Psoas muscle (tissue), 8 donors: Measurements from ENCODE around the gene TET2. TPM values are rescaled to one million over a fixed set of nuclear protein-coding genes. Genes with fewer than 3 reads are reported as not detected.

ENCODE experiments used
- ATAC-seq, 4 donors: fragments of 200-7000 bp; cut with Tn5 transposase; one replicate each; pipeline ENCODE4 v1.9.1; 2020; ENCODE audit warnings: moderate library complexity in 3 of 4, mild to moderate bottlenecking in 2 of 4
- DNase-seq, 2 donors: peaks; one replicate each; pipeline ENCODE4 v3.0.0-alpha.2; 2020
- H3K27ac ChIP-seq: fragments of 200-600 bp; one replicate; pipeline ENCODE4 v1.8.0; 2022
- H3K27me3 ChIP-seq, 3 donors: fragments of 200-600 bp in 1 of 3; one replicate each; pipeline versions ENCODE4 v1.6.1 to v1.8.0; 2013 to 2022; ENCODE audit warnings: low read length in 2 of 3, mild to moderate bottlenecking in 2 of 3, moderate library complexity in 1 of 3; ENCODE audit not compliant: insufficient read depth in 3 of 3
- H3K36me3 ChIP-seq, 2 donors: fragments of 200-600 bp in 1 of 2; one replicate each; pipeline versions ENCODE4 v1.6.1 to v1.8.0; 2013 to 2022; ENCODE audit warnings: low read depth in 1 of 2, mild to moderate bottlenecking in 1 of 2, moderate library complexity in 1 of 2; ENCODE audit not compliant: insufficient read depth in 1 of 2
- H3K4me1 ChIP-seq: fragments of 200-600 bp; one replicate; pipeline ENCODE4 v1.8.0; 2022
- H3K4me3 ChIP-seq: fragments of 200-600 bp; one replicate; pipeline ENCODE4 v1.8.0; 2022; ENCODE audit warnings: mild to moderate bottlenecking
- H3K9me3 ChIP-seq: fragments of 200-600 bp; one replicate; pipeline ENCODE4 v1.8.0; 2022
- CTCF ChIP-seq: fragments of 200-600 bp; IDR thresholded peaks from one replicate; pipeline ENCODE4 v1.8.0; 2022; ENCODE audit warnings: antibody characterized with exemption
- WGBS, 3 donors: extraction: QIAGEN DNeasy Blood & Tissue Kit; methylation state at CpG; one replicate each; pipeline versions ENCODE4 v1.1.6 to v1.1.7; 2013; 5-methylcytosine and 5-hydroxymethylcytosine counted together
- intact Hi-C, 2 donors: fragments of 100-400 bp; cut with DNase I; formaldehyde crosslinking; loops; one replicate each; pipeline versions ENCODE4 v1.11.0 to v1.14.2; 2022
- long read RNA-seq, 2 donors: library from polyadenylated mRNA; unstranded; transcript quantifications; one replicate each; pipeline ENCODE4 v2.0.0, GENCODE V29; 2021
- polyA plus RNA-seq, 3 donors: library from polyadenylated mRNA; stranded (reverse); fragments of 200-250 nt; gene quantifications; one replicate each; pipeline ENCODE4 v1.2.3, GENCODE V29; 2013
- total RNA-seq, 4 donors: library from RNA; stranded (reverse); fragmentation: NEBNext Ultra II Directional in 2 of 4; extraction: Animal tissue kit (Norgen Biotek cat#: 25700) in 2 of 4; gene quantifications; one replicate each; pipeline versions ENCODE4 v1.2.1 to v1.2.4, GENCODE V29; 2021 to 2023
- donor health status: healthy with polysubstance abuse.
- donor health status: DM: no; HTN: no; CAD: no; lungs with moderate emphysema.
- donor health status: Bipolar disorder and iron deficiency.
- donor health status: healthy.
- donor health status: DM: yes; HTN: yes; CAD: no.
- donor health status: DM: no; HTN: no; CAD: no.
- donor health status: DM: no; HTN: no; CAD: no.
- donor health status: DM: yes; HTN: yes; CAD: no.

Gene TET2
- 10 to 100 TPM; 12.4 to 24.0 (median 15.4) TPM for total RNA-seq
- 1 to 10 TPM; 1.4 to 2.9 (median 1.7) TPM for polyA plus RNA-seq
- long read RNA-seq, donor 1, partial matches to known transcripts: 1 of 3 reads
- long read RNA-seq, donor 1, other reads (novel, unspliced or antisense): 2 of 3 reads
- long read RNA-seq, donor 2, partial matches to known transcripts: 1 of 4 reads
- long read RNA-seq, donor 2, other reads (novel, unspliced or antisense): 3 of 4 reads

GRCh38 chr4:105146276-105147015, at the start of gene TET2:
TET2 (plus strand) TSS chr4:105146876; CDS start chr4:105233943, 87,067 bp downstream.
- H3K36me3 ChIP-seq: no peaks in the 10 kb centered on the region
- no peaks in the 10 kb centered on the region for H3K27me3 ChIP-seq
- intact Hi-C loops: loop anchor here (2.0 to 5.0 kb wide), 2 partner anchors 46 to 326 kb away; no protein-coding TSS in a partner anchor
- WGBS, 3 donors: 0% methylated on average over 47 to 77 of the region's 77 CpGs
- no peak for TF ChIP-seq CTCF
- peaks cover 24% of the 10 kb centered on the region for H3K4me1 ChIP-seq
- peak within 1 kb of the TSS; percentile 84 for H3K27ac ChIP-seq
- no peaks in the 10 kb centered on the region for H3K9me3 ChIP-seq
- H3K4me3 ChIP-seq: peak within 1 kb of the TSS; percentile 86
- DNase-seq (peak; percentile 79 to 85), ATAC-seq (peak; percentile 77 to 88 (median 82))

- Histone ChIP-seq H3K4me1 (no peaks in the 10 kb centered on the region), H3K27ac (no peak overlapping the region), H3K4me3 (no peak overlapping the region), H3K27me3 (no peaks in the 10 kb centered on the region), H3K36me3 (no peaks in the 10 kb centered on the region), H3K9me3 (no peaks in the 10 kb centered on the region)
- ATAC-seq: no peak
- no peak for DNase-seq
- no peak for TF ChIP-seq CTCF
- intact Hi-C loops: no loop called here
Observed at GRCh38 chr4:105102016-105102415, 44.7 kb upstream of the TET2 start.

DNA sequence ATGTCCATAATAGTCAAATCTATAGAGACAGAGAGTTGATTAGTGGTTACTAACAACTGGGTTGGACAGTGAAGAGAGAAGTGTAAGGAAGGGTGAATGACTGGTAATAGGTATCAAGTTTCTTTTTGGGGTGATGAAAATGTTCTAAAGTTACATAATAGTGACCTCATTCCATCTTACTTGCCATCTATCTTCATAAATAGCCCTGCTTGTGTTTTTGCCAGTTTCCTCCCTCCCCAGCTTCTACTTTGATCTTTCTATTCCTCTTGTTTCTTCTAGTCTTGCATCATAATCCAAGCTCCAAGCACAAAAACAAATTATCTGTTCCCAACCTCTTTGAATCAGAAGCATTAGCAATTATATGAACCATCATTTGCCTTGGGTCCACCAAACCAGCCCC, 40.2 kb upstream of the TET2 start:
- Histone ChIP-seq H3K27ac (no peak overlapping the region), H3K36me3 (no peaks in the 10 kb centered on the region), H3K4me1 (no peaks in the 10 kb centered on the region), H3K27me3 (no peaks in the 10 kb centered on the region), H3K9me3 (no peaks in the 10 kb centered on the region), H3K4me3 (no peak overlapping the region)
- ATAC-seq (peak in 1 of 4 donors; percentile 76), DNase-seq (no peak)
- no peak for TF ChIP-seq CTCF
- intact Hi-C loops: no loop called here

DNA sequence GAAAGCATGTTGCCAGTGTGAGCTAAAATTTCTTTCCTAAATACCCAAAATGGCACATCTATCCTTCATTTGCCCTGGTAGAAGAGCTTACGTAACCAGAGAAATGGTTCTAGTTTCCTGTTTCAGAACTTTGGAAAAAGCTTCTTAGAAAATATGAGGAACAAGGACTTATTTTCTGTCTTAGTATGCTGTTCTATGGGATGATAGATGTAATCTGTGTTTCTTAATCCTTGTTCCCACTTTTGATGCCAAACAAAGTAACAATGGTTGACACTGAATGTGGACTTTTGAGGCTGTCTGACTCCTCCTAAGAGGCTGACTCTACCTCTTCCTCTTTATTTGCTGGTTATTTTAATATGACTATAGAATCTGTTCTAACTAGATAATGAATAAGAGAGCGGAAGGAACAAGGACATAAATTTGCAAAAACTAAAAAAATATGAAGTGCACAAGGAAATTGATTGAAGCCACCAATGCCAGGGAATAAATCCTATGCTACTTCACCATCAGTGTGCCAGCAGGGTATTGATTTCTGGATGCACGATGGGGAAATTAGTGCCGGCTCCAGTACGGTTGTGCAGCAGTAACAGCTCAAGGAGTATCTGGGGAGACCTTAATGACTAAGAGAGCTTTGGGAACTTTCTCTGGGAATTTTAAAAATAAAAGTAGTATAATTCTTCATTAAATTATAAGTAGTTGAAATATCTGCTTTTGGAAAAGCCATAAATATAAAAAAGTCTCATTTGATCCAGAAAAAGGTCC, 39.4 kb upstream of the TET2 start:
- WGBS, 3 donors: 67 to 77% (median 77%) methylated on average over 5 of the region's 5 CpGs
- intact Hi-C loops: no loop called here
- no peak for DNase-seq
- H3K9me3 ChIP-seq: no peaks in the 10 kb centered on the region
- no peaks in the 10 kb centered on the region for H3K36me3 ChIP-seq
- H3K27me3 ChIP-seq: no peaks in the 10 kb centered on the region
- ATAC-seq: peak in 1 of 4 donors; percentile 45
- no peak for TF ChIP-seq CTCF
- no peak overlapping the region for H3K27ac ChIP-seq
- no peak overlapping the region for H3K4me3 ChIP-seq
- no peaks in the 10 kb centered on the region for H3K4me1 ChIP-seq
